ENCODE results near the gene P2RX4.

Gene P2RX4

GRCh38 chr12:121245031-121245430 is 35.1 kb downstream of the P2RX4 start:
- TF ChIP-seq, protein P1, sequence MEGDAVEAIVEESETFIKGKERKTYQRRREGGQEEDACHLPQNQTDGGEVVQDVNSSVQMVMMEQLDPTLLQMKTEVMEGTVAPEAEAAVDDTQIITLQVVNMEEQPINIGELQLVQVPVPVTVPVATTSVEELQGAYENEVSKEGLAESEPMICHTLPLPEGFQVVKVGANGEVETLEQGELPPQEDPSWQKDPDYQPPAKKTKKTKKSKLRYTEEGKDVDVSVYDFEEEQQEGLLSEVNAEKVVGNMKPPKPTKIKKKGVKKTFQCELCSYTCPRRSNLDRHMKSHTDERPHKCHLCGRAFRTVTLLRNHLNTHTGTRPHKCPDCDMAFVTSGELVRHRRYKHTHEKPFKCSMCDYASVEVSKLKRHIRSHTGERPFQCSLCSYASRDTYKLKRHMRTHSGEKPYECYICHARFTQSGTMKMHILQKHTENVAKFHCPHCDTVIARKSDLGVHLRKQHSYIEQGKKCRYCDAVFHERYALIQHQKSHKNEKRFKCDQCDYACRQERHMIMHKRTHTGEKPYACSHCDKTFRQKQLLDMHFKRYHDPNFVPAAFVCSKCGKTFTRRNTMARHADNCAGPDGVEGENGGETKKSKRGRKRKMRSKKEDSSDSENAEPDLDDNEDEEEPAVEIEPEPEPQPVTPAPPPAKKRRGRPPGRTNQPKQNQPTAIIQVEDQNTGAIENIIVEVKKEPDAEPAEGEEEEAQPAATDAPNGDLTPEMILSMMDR (conservative IDR thresholded peaks at IDR 0.05; ENCODE audit: low read length), result no peak
- no peak for DNase-seq (ENCODE audit: low read depth)
- no peak overlapping the region for H3K4me3 ChIP-seq (ENCODE audit: low read length)

GRCh38 chr12:121245951-121246350 is 36.0 kb downstream of the P2RX4 start:
- TF ChIP-seq, protein P1 (conservative IDR thresholded peaks at IDR 0.05; ENCODE audit: low read length), result no peak
- no peak overlapping the region for H3K4me3 ChIP-seq (ENCODE audit: low read length)
- DNase-seq (ENCODE audit: low read depth), result no peak

DNA sequence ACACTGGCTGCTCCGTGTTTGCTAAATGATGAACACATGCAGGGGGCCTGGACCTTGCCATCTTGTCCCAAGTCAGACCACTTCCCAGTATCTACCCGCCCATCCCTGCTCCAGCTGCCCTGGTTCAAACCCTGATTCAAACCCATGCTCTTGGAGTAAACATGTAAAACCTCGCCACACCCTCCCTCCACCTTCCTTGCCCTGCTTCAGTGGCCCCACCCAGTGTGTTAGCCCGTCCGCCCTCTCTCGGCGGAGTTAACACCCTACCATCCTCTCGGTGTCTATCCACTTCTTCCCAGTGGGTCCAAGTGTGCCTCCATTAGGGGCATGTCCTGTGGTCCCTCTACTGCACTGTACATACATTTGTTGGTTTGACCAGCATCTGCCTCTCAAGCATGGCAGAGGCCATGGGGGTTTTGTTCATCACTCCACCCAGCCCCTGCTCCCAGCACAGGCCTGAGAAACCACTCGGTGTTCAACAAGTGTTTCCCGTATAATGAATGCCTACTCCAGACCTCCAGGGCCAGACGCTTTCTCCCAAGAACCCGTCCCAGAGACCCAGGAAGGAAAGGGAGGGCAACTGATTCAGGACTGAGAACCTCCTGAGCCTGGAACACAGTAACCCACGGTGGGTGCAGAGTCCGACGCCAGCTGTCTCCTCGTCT is 37.1 kb downstream of the P2RX4 start:
- TF ChIP-seq, protein P1 (conservative IDR thresholded peaks at IDR 0.05; ENCODE audit: low read length), result no peak
- H3K4me3 ChIP-seq (ENCODE audit: low read length), result no peak overlapping the region
- no peak for DNase-seq (ENCODE audit: low read depth)

DNA sequence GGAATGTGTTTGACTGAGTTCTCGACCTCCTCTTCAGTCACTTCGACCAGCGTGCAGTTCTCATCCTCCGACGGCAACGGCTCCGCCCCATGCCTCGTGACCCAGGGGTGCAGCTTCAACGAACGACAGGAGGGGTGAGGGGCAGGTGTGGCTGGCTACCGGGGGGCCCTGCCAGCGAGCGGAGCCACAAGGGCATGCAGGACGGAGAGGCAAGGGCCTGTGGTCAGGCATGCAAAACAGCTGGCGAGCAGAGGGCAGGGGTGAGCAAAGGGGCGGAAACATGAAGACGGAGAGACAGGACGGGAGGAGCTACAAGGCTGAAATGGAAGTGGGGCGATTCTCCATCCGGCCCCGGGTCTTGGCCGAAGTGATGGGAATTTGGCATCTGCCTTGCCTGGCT is 38.7 kb downstream of the P2RX4 start:
- H3K4me3 ChIP-seq (ENCODE audit: low read length), result no peak overlapping the region
- TF ChIP-seq, protein P1 (conservative IDR thresholded peaks at IDR 0.05; ENCODE audit: low read length), result no peak
- no peak for DNase-seq (ENCODE audit: low read depth)

DNA sequence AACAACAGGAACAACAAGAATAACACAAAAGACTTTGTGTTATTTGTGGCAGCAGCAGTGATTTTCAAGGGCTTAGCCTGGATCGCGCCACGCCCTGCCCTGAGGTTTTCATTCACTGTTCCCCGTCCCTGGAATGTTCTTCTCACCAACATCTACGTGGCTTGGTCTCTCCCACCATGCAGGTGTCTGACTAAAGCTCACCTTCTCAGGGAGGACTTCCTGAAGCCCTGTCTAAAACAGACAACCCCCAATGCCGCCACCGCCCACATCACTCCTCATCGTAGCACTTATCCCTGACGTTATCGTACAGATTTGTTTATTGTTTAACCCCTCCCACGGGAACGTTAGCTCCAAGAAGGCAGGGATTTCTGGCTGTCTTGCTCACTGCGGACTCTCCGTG is 40.4 kb downstream of the P2RX4 start:
- no peak for DNase-seq (ENCODE audit: low read depth)
- no peak overlapping the region for H3K4me3 ChIP-seq (ENCODE audit: low read length)
- TF ChIP-seq, protein P1 (conservative IDR thresholded peaks at IDR 0.05; ENCODE audit: low read length), result no peak

GRCh38 chr12:121251838-121252237 is 41.9 kb downstream of the P2RX4 start:
- no peak overlapping the region for H3K4me3 ChIP-seq (ENCODE audit: low read length)
- DNase-seq (ENCODE audit: low read depth), result no peak
- TF ChIP-seq, protein P1 (conservative IDR thresholded peaks at IDR 0.05; ENCODE audit: low read length), result no peak

GRCh38 chr12:121252712-121253345 is 42.9 kb downstream of the P2RX4 start:
- H3K4me3 ChIP-seq (ENCODE audit: low read length), result no peak overlapping the region
- no peak for DNase-seq (ENCODE audit: low read depth)
- TF ChIP-seq, protein P1 (conservative IDR thresholded peaks at IDR 0.05; ENCODE audit: low read length), result no peak

All from AG10803 (cell line).